H1 (cell line): ENCODE measurements around the gene CNOT9. TPM values are rescaled to one million over a fixed set of nuclear protein-coding genes. Genes with fewer than 3 reads are reported as not detected.

ENCODE experiments used
- CTCF ChIA-PET: fragments of 300-600 bp; sonication (Branson Sonifier 250); formaldehyde crosslinking; loops from one replicate; lab custom pipeline; 2021; ENCODE audit not compliant: partially characterized antibody; lab: Charles Lee
- POLR2A ChIA-PET: fragments of 300-600 bp; sonication (Branson Sonifier 250); formaldehyde crosslinking; loops from one replicate; lab custom pipeline; 2021; ENCODE audit warnings: inconsistent platforms; ENCODE audit not compliant: partially characterized antibody; lab: Charles Lee
- DNase-seq, 2 experiments: peaks; one replicate each; pipeline versions ENCODE4 v3.0.0 to v3.0.0-alpha.2; 2010 to 2022; ENCODE audit warnings: low spot score in 2 of 2, low read depth in 1 of 2, mixed read lengths in 1 of 2
- FAIRE-seq: peaks from 2 replicates; lab custom pipeline; 2011; peaks lifted over from hg19 to GRCh38; lab: Jason Lieb, UNC
- H2AFZ ChIP-seq: 2 replicates; pipeline ENCODE4 v1.8.1; 2012; ENCODE audit warnings: low read length, inconsistent platforms
- H2AK5ac ChIP-seq: 2 replicates; pipeline ENCODE4 v1.6.1; 2013; ENCODE audit warnings: low read depth, low read length
- H2BK120ac ChIP-seq: replicated peaks from 2 replicates; pipeline ENCODE3; 2013; ENCODE audit warnings: low read depth, low read length, inconsistent platforms
- H2BK12ac ChIP-seq: 2 replicates; pipeline ENCODE4 v1.6.1; 2013; ENCODE audit warnings: low read depth, low read length
- H2BK15ac ChIP-seq: 2 replicates; pipeline ENCODE4 v1.6.1; 2013; ENCODE audit warnings: low read length
- H2BK20ac ChIP-seq: 2 replicates; pipeline ENCODE4 v1.6.1; 2013; ENCODE audit warnings: low read length
- H2BK5ac ChIP-seq: 2 replicates; pipeline ENCODE4 v1.6.1; 2013; ENCODE audit warnings: low read depth, low read length
- H3K14ac ChIP-seq: 2 replicates; pipeline ENCODE4 v1.6.1; 2013; ENCODE audit warnings: inconsistent platforms; ENCODE audit not compliant: insufficient read length
- H3K18ac ChIP-seq: 2 replicates; pipeline ENCODE4 v1.6.1; 2013; ENCODE audit warnings: low read length; ENCODE audit errors: extremely low read depth
- H3K23ac ChIP-seq: 2 replicates; pipeline ENCODE4 v1.6.1; 2013; ENCODE audit warnings: inconsistent platforms; ENCODE audit not compliant: insufficient read length
- H3K23me2 ChIP-seq: 2 replicates; pipeline ENCODE4 v1.6.1; 2013; ENCODE audit warnings: low read depth, low read length
- H3K27ac ChIP-seq: 2 replicates; pipeline ENCODE4 v1.6.1; 2011; ENCODE audit warnings: low read depth, low read length, inconsistent platforms
- H3K27me3 ChIP-seq, 4 experiments: replicated peaks in 1 of 4; 1 replicate in 1 of 4; 2 replicates in 3 of 4; pipeline versions ENCODE4 v1.6.1 to v1.8.1; 2011 to 2013; ENCODE audit warnings: low read length in 3 of 4, mild to moderate bottlenecking in 3 of 4, inconsistent platforms in 2 of 4, mixed read lengths in 2 of 4, moderate library complexity in 1 of 4; ENCODE audit not compliant: control insufficient read depth in 3 of 4, insufficient read depth in 3 of 4; ENCODE audit errors: extremely low read depth in 1 of 4
- H3K36me3 ChIP-seq, 4 experiments: 2 replicates each; pipeline versions ENCODE4 v1.6.1 to v1.8.1; 2011 to 2013; ENCODE audit warnings: mild to moderate bottlenecking in 4 of 4, low read length in 3 of 4, moderate library complexity in 2 of 4, control low read depth in 1 of 4, inconsistent platforms in 1 of 4; ENCODE audit not compliant: insufficient read depth in 4 of 4, control insufficient read depth in 2 of 4
- H3K4ac ChIP-seq: replicated peaks from 2 replicates; pipeline ENCODE3; 2013; ENCODE audit warnings: low read length, low read depth, mixed read lengths, inconsistent platforms; ENCODE audit not compliant: insufficient read length
- H3K4me1 ChIP-seq, 4 experiments: replicated peaks in 1 of 4; 1 replicate in 1 of 4; 2 replicates in 3 of 4; pipeline versions ENCODE4 v1.6.1 to v1.8.1; 2011 to 2013; ENCODE audit warnings: low read length in 3 of 4, inconsistent platforms in 2 of 4, mixed read lengths in 1 of 4; ENCODE audit not compliant: insufficient read depth in 4 of 4, control insufficient read depth in 3 of 4
- H3K4me2 ChIP-seq, 2 experiments: 2 replicates each; pipeline versions ENCODE4 v1.6.1 to v1.8.1; 2011 to 2013; ENCODE audit warnings: low read depth in 2 of 2, low read length in 2 of 2, control low read depth in 1 of 2, inconsistent platforms in 1 of 2, mild to moderate bottlenecking in 1 of 2; ENCODE audit not compliant: insufficient read depth in 1 of 2
- H3K4me3 ChIP-seq, 4 experiments: fragments of 200-600, 300-600 bp in 1 of 4; sonication (generic), shearing (Covaris generic), sonication (Bioruptor Twin) in 1 of 4; 2 replicates each; pipeline versions ENCODE4 v1.5.1 to v1.8.1; 2011 to 2016; ENCODE audit warnings: low read length in 4 of 4, low read depth in 3 of 4, control low read depth in 2 of 4, inconsistent platforms in 2 of 4, mild to moderate bottlenecking in 2 of 4, mixed read lengths in 1 of 4, moderate library complexity in 1 of 4; ENCODE audit not compliant: insufficient read depth in 2 of 4; ENCODE audit errors: extremely low read depth in 1 of 4
- H3K56ac ChIP-seq: replicated peaks from 2 replicates; pipeline ENCODE3; 2013; ENCODE audit warnings: low read depth, mild to moderate bottlenecking, mixed read lengths, low read length, inconsistent platforms; ENCODE audit not compliant: insufficient read length
- H3K79me1 ChIP-seq: 2 replicates; pipeline ENCODE4 v1.6.1; 2013; ENCODE audit warnings: low read depth, low read length, control low read depth
- H3K79me2 ChIP-seq, 2 experiments: 2 replicates each; pipeline versions ENCODE4 v1.6.1 to v1.8.1; 2012 to 2013; ENCODE audit warnings: low read length in 2 of 2, mild to moderate bottlenecking in 2 of 2, inconsistent platforms in 1 of 2; ENCODE audit not compliant: insufficient read depth in 2 of 2, control insufficient read depth in 1 of 2
- H3K9ac ChIP-seq, 4 experiments: replicated peaks in 1 of 4; 1 replicate in 1 of 4; 2 replicates in 3 of 4; pipeline versions ENCODE4 v1.6.1 to v1.8.1; 2011 to 2013; ENCODE audit warnings: low read depth in 3 of 4, low read length in 3 of 4, control low read depth in 2 of 4, mild to moderate bottlenecking in 2 of 4, moderate library complexity in 2 of 4, inconsistent platforms in 1 of 4; ENCODE audit errors: extremely low read depth in 1 of 4
- H3K9me3 ChIP-seq, 2 experiments: 2 replicates each; pipeline versions ENCODE4 v1.6.1 to v1.8.1; 2012 to 2013; ENCODE audit warnings: mild to moderate bottlenecking in 2 of 2, moderate library complexity in 2 of 2, control low read depth in 1 of 2, inconsistent platforms in 1 of 2, low read depth in 1 of 2, low read length in 1 of 2, mixed read lengths in 1 of 2; ENCODE audit not compliant: insufficient read depth in 2 of 2
- H4K20me1 ChIP-seq, 2 experiments: replicated peaks in 1 of 2; 2 replicates each; pipeline versions ENCODE3 to v1.8.1; 2011 to 2013; ENCODE audit warnings: inconsistent platforms in 2 of 2, low read length in 2 of 2, mild to moderate bottlenecking in 1 of 2; ENCODE audit not compliant: insufficient read depth in 2 of 2, control insufficient read depth in 1 of 2
- H4K5ac ChIP-seq: 2 replicates; pipeline ENCODE4 v1.6.1; 2013; ENCODE audit warnings: low read length, low read depth, mixed read lengths, inconsistent platforms; ENCODE audit not compliant: insufficient read length
- H4K8ac ChIP-seq: 2 replicates; pipeline ENCODE4 v1.8.0; 2013; ENCODE audit warnings: mild to moderate bottlenecking, moderate library complexity, low read length, inconsistent platforms; ENCODE audit not compliant: insufficient read depth; ENCODE audit errors: extremely low read depth
- H4K91ac ChIP-seq: replicated peaks from 2 replicates; pipeline ENCODE3; 2013; ENCODE audit warnings: low read length, mixed read lengths, inconsistent platforms; ENCODE audit not compliant: insufficient read length
- ASH2L ChIP-seq: fragments of 200-600, 300-600 bp; sonication (generic); IDR thresholded peaks from one replicate; pipeline ENCODE4 v1.7.1; 2017; ENCODE audit warnings: low read length
- CBX5 ChIP-seq: fragments of 300-800, 300-1000 bp; sonication (generic); IDR thresholded peaks from 2 replicates; pipeline ENCODE4 v1.7.1; 2016; ENCODE audit warnings: antibody characterized with exemption, low read length, low read depth
- EZH2 ChIP-seq: fragments of 200-600 bp; sonication (generic); IDR thresholded peaks from 2 replicates; pipeline ENCODE4 v1.7.1; 2012; ENCODE audit warnings: low read depth, mild to moderate bottlenecking, moderate library complexity, low read length, inconsistent platforms; ENCODE audit not compliant: severe bottlenecking
- FOSL1 ChIP-seq: IDR thresholded peaks from 2 replicates; pipeline ENCODE4 v1.6.1; 2011; ENCODE audit warnings: mild to moderate bottlenecking, low read depth, low read length, moderate library complexity; ENCODE audit not compliant: insufficient read depth
- GTF2F1 ChIP-seq: IDR thresholded peaks from 2 replicates; pipeline ENCODE4 v1.6.1; 2012; ENCODE audit warnings: low read depth, low read length, improper control_type of control experiment, borderline replicate concordance
- HDAC6 ChIP-seq: IDR thresholded peaks from one replicate; pipeline ENCODE4 v1.7.1; 2012; ENCODE audit warnings: low read depth, mild to moderate bottlenecking, inconsistent platforms, low read length, moderate library complexity
- KDM1A ChIP-seq: fragments of 200-600, 300-600 bp; sonication (generic); IDR thresholded peaks from 2 replicates; pipeline ENCODE4 v1.7.1; 2016; ENCODE audit warnings: mild to moderate bottlenecking, low read length, borderline replicate concordance
- KDM5A ChIP-seq: fragments of 200-600 bp; IDR thresholded peaks from 2 replicates; pipeline ENCODE4 v1.7.1; 2012; ENCODE audit warnings: mild to moderate bottlenecking, low read length, inconsistent platforms, mixed read lengths
- POU5F1 ChIP-seq: IDR thresholded peaks from 2 replicates; pipeline ENCODE4 v1.6.1; 2011; ENCODE audit warnings: low read depth, mild to moderate bottlenecking, low read length, moderate library complexity
- SIN3A ChIP-seq, 2 experiments: IDR thresholded peaks in 1 of 2; conservative IDR thresholded peaks in 1 of 2; 2 replicates each; pipeline ENCODE4 v1.6.1; 2011 to 2012; ENCODE audit warnings: low read length in 2 of 2, improper control_type of control experiment in 1 of 2, low read depth in 1 of 2, mild to moderate bottlenecking in 1 of 2
- SP2 ChIP-seq: IDR thresholded peaks from 2 replicates; pipeline ENCODE4 v1.6.1; 2012; ENCODE audit warnings: mild to moderate bottlenecking, low read length, inconsistent platforms
- TAF7 ChIP-seq: optimal IDR thresholded peaks from 2 replicates; pipeline ENCODE3; 2011; ENCODE audit warnings: low read depth, mild to moderate bottlenecking, inconsistent platforms, low read length, moderate library complexity, borderline replicate concordance
- YY1 ChIP-seq: IDR thresholded peaks from 2 replicates; pipeline ENCODE4 v1.6.1; 2011; ENCODE audit warnings: low read depth, mild to moderate bottlenecking, low read length
- WGBS, 2 experiments: shearing (Covaris generic) in 1 of 2; methylation state at CpG; one replicate each; pipeline versions ENCODE4 v1.1.6 to v1.1.7; 2013 to 2015; ENCODE audit warnings: low lambda C conversion rate in 2 of 2, mixed read lengths in 2 of 2, inconsistent platforms in 1 of 2, low coverage in 1 of 2, missing lambda C conversion rate in 1 of 2; ENCODE audit not compliant: insufficient replicate concordance in 2 of 2, insufficient coverage in 1 of 2, insufficient read length in 1 of 2; ENCODE audit errors: extremely low coverage in 1 of 2, missing lambda C conversion rate in 1 of 2; 5-methylcytosine and 5-hydroxymethylcytosine counted together
- polyA plus RNA-seq, 7 experiments: library from polyadenylated mRNA; depleted of rRNA in 3 of 7; stranded (reverse) in 5 of 7; unstranded in 2 of 7; fragments of >200 nt in 5 of 7; fragments of 200-250 nt in 2 of 7; gene quantifications; 1 replicate in 5 of 7; 2 replicates in 1 of 7; 4 replicates in 1 of 7; pipeline versions ENCODE4 v1.2.1 to v1.2.3, GENCODE V29; 2011 to 2013; ENCODE audit warnings: missing spikeins in 2 of 7, mixed read lengths in 2 of 7
- total RNA-seq: library from RNA; stranded (reverse); fragmentation: NEBNext Ultra II Directional; extraction: Animal tissue kit (Norgen Biotek cat#: 25700); gene quantifications from 2 replicates; pipeline ENCODE4 v1.2.1, GENCODE V29; 2021

CNOT9 gene
- total and polyA plus RNA-seq, 2 of the 8 experiments (the other 6 are each of a cell fraction or from before 2014, with no cell fraction given), result 79.3 to 81.2 TPM

- Histone ChIP-seq H3K27ac (no peak overlapping the region), H3K4me3 (no peak overlapping the region), H3K36me3 (peaks cover 0 to 41% (median 14%) of the 10 kb centered on the region in 4 experiments; a peak in 6 of 8 replicates), H2BK20ac (no peak overlapping the region), H3K4me1 (peaks cover 3 to 8% (median 7%) of the 10 kb centered on the region in 4 experiments; a peak in 4 of 7 replicates), H2BK12ac (no peak overlapping the region), H3K18ac (no peak overlapping the region), H2AK5ac (no peak overlapping the region), H3K9me3 (no peaks in the 10 kb centered on the region), H3K4ac (no peak overlapping the region), H3K14ac (no peak overlapping the region), H3K9ac (no peak overlapping the region), H3K27me3 (no peaks in the 10 kb centered on the region), H3K23ac (no peak overlapping the region), H2AFZ (no peak overlapping the region), H2BK5ac (no peak overlapping the region), H4K20me1 (peaks cover 12 to 24% of the 10 kb centered on the region in 2 experiments), H3K79me1 (peaks cover 6% of the 10 kb centered on the region; the same call in 1 of the 2 replicates), H2BK120ac (no peak overlapping the region), H3K56ac (no peak overlapping the region), H3K79me2 (peaks cover 8 to 95% of the 10 kb centered on the region in 2 experiments), H3K23me2 (no peaks in the 10 kb centered on the region), H4K8ac (no peak overlapping the region), H4K91ac (no peak overlapping the region), H4K5ac (no peak overlapping the region), H3K4me2 (no peak overlapping the region), H2BK15ac (no peak overlapping the region)
- ChIA-PET CTCF (interaction anchor here (1.2 to 1.4 kb wide), 2 partner anchors 68 to 81 kb away, joined by 3 to 4 read pairs; no protein-coding TSS in a partner anchor), POLR2A (interaction anchor here (0.7 to 4.0 kb wide), 10 partner anchors 9 to 95 kb away, joined by 3 to 20 read pairs (median 4); partner anchors contain the start of genes RNF25, STK36 and USP37)
- DNase-seq (no peak), FAIRE-seq (no peak)
- 87% methylated on average over 4 of the region's 4 CpGs; no CpG with 5 or more reads in 1 of the 2 experiments for WGBS, 2 experiments
- TF ChIP-seq TAF7 (no peak), ASH2L (no peak), YY1 (no peak), HDAC6 (no peak), SIN3A (conservative IDR thresholded peaks at IDR 0.05 in 1 of 2, IDR thresholded peaks at IDR 0.05 in 1 of 2; ENCODE audit: low read depth in 1 of 2, low read length in 2 of 2) (no peak), KDM5A (no peak), KDM1A (no peak), SP2 (no peak), POU5F1 (no peak), FOSL1 (no peak), EZH2 (no peak), GTF2F1 (no peak), CBX5 (no peak)
These were observed 8.2 kb downstream of the CNOT9 start for GRCh38 chr2:218576854-218577253.
